Stimulated activated CD4-positive, alpha-beta T cell treated with anti-CD3 and anti-CD28 coated beads, Interleukin-12 subunit alpha, Interleukin-12 subunit beta, amount 100 ng/mL, for 4 hours (primary cell): ENCODE data around the gene ERI3.

Source experiments
- DNase-seq: peaks from one replicate; pipeline ENCODE4 v3.0.0-alpha.2; 2020

Gene ERI3

GRCh38 chr1:44354840-44355581, at the start of gene ERI3:
ERI3 (minus strand) TSS chr1:44355257; CDS start chr1:44355026, 231 bp downstream.
- peak; percentile 94 for DNase-seq

GRCh38 chr1:44401256-44402228, 46.5 kb upstream of the ERI3 start:
- no peak for DNase-seq

- DNase-seq = no peak
Observed at GRCh38 chr1:44390277-44390676, 35.2 kb upstream of the ERI3 start.

- DNase-seq = no peak
Observed at GRCh38 chr1:44389437-44389836, 34.4 kb upstream of the ERI3 start.

GRCh38 chr1:44388551-44388950, 33.5 kb upstream of the ERI3 start:
- DNase-seq = no peak

GRCh38 chr1:44380666-44381177, 25.7 kb upstream of the ERI3 start:
- DNase-seq = no peak

- DNase-seq = peak; percentile 21
Observed at GRCh38 chr1:44377925-44378784, 23.1 kb upstream of the ERI3 start.

- DNase-seq = no peak
Observed at GRCh38 chr1:44375547-44375946, 20.5 kb upstream of the ERI3 start.

GRCh38 chr1:44371206-44371605, 16.1 kb upstream of the ERI3 start:
- no peak for DNase-seq

GRCh38 chr1:44368471-44369151, 13.6 kb upstream of the ERI3 start:
- DNase-seq = no peak

- DNase-seq = no peak
Observed at GRCh38 chr1:44367944-44368343, 12.9 kb upstream of the ERI3 start.

GRCh38 chr1:44366371-44366975, 11.4 kb upstream of the ERI3 start:
- DNase-seq = no peak

- no peak for DNase-seq
Observed at GRCh38 chr1:44361478-44361877, 6.4 kb upstream of the ERI3 start.

- no peak for DNase-seq
Observed at GRCh38 chr1:44359234-44359935, 4.3 kb upstream of the ERI3 start.

GRCh38 chr1:44357710-44358109, 2.7 kb upstream of the ERI3 start:
- DNase-seq = no peak

GRCh38 chr1:44355582-44356305, 687 bp upstream of the ERI3 start:
- no peak for DNase-seq

- DNase-seq = no peak
Observed at GRCh38 chr1:44354268-44354839, 703 bp downstream of the ERI3 start.

GRCh38 chr1:44353604-44354003, 1.5 kb downstream of the ERI3 start:
- no peak for DNase-seq

- no peak for DNase-seq
Observed at GRCh38 chr1:44351289-44351688, 3.8 kb downstream of the ERI3 start.

GRCh38 chr1:44348061-44348485, 7.0 kb downstream of the ERI3 start:
- no peak for DNase-seq
